HEK293 (cell line): Measurements from ENCODE around the gene SIRT7.

Experiments
- GLI2 ChIP-seq: fragments of 450-650 bp; formaldehyde crosslinking; IDR thresholded peaks from 2 replicates; pipeline ENCODE4; 2017; ENCODE audit warnings: missing biosample characterization, missing genetic modification characterization, low read depth, borderline replicate concordance
- MZF1 ChIP-seq: fragments of 450-650 bp; formaldehyde crosslinking; IDR thresholded peaks from 2 replicates; pipeline ENCODE4 v1.5.1; 2017; ENCODE audit warnings: missing biosample characterization, missing genetic modification characterization, borderline replicate concordance
- SCRT2 ChIP-seq: fragments of 450-650 bp; formaldehyde crosslinking; IDR thresholded peaks from 2 replicates; pipeline ENCODE4 v1.5.1; 2016; ENCODE audit warnings: missing biosample characterization, missing genetic modification characterization
- TCF7L2 ChIP-seq: IDR thresholded peaks from 2 replicates; pipeline ENCODE4 v1.6.1; 2011; ENCODE audit warnings: low read depth, mild to moderate bottlenecking, inconsistent platforms, low read length, moderate library complexity, borderline replicate concordance
- ZBTB21 ChIP-seq: fragments of 450-650 bp; formaldehyde crosslinking; IDR thresholded peaks from 2 replicates; pipeline ENCODE4 v1.5.1; 2017; ENCODE audit warnings: missing biosample characterization, missing genetic modification characterization
- ZBTB8A ChIP-seq: fragments of 450-650 bp; formaldehyde crosslinking; IDR thresholded peaks from 2 replicates; pipeline ENCODE4 v1.5.1; 2016; ENCODE audit warnings: missing biosample characterization, missing genetic modification characterization
- ZFHX2 ChIP-seq: fragments of 450-650 bp; formaldehyde crosslinking; conservative IDR thresholded peaks from 2 replicates; pipeline ENCODE4 v1.5.1; 2016; ENCODE audit warnings: missing biosample characterization, missing genetic modification characterization
- ZNF16 ChIP-seq: fragments of 450-650 bp; formaldehyde crosslinking; IDR thresholded peaks from 2 replicates; pipeline ENCODE4 v1.5.1; 2016; ENCODE audit warnings: low read depth, missing biosample characterization, missing genetic modification characterization
- ZNF174 ChIP-seq: fragments of 450-650 bp; formaldehyde crosslinking; IDR thresholded peaks from 2 replicates; pipeline ENCODE4 v1.5.0; 2017; ENCODE audit warnings: missing biosample characterization, mild to moderate bottlenecking, missing genetic modification characterization
- ZNF394 ChIP-seq: fragments of 450-650 bp; formaldehyde crosslinking; IDR thresholded peaks from 2 replicates; pipeline ENCODE4 v1.5.1; 2016; ENCODE audit warnings: missing biosample characterization, missing genetic modification characterization, mild to moderate bottlenecking, moderate library complexity, borderline replicate concordance
- ZNF510 ChIP-seq: fragments of 450-650 bp; formaldehyde crosslinking; IDR thresholded peaks from 2 replicates; pipeline ENCODE4 v1.5.1; 2018; ENCODE audit warnings: mild to moderate bottlenecking, missing genetic modification characterization, missing biosample characterization; ENCODE audit not compliant: insufficient replicate concordance
- ZNF529 ChIP-seq: fragments of 450-650 bp; formaldehyde crosslinking; IDR thresholded peaks from 2 replicates; pipeline ENCODE4 v1.5.1; 2017; ENCODE audit warnings: missing genetic modification characterization, missing biosample characterization; ENCODE audit not compliant: insufficient replicate concordance
- ZNF530 ChIP-seq: fragments of 450-650 bp; formaldehyde crosslinking; IDR thresholded peaks from 2 replicates; pipeline ENCODE4 v1.5.1; 2016; ENCODE audit warnings: low read depth, missing biosample characterization, missing genetic modification characterization
- ZNF677 ChIP-seq: fragments of 450-650 bp; IDR thresholded peaks from 2 replicates; pipeline ENCODE4 v1.5.0; 2018; ENCODE audit warnings: missing biosample characterization, mild to moderate bottlenecking, missing genetic modification characterization, moderate library complexity
- TF ChIP-seq, protein P1 (sequence below): IDR thresholded peaks from 2 replicates; pipeline ENCODE4 v1.6.1; 2011; ENCODE audit warnings: mild to moderate bottlenecking, low read depth, low read length, borderline replicate concordance
- TF ChIP-seq, protein P2 (sequence below): fragments of 450-650 bp; formaldehyde crosslinking; IDR thresholded peaks from 2 replicates; pipeline ENCODE4 v1.5.1; 2016; ENCODE audit warnings: missing biosample characterization, missing genetic modification characterization
- TF ChIP-seq, protein P3 (sequence below): fragments of 450-650 bp; formaldehyde crosslinking; IDR thresholded peaks from 2 replicates; pipeline ENCODE4 v1.5.1; 2016; ENCODE audit warnings: missing biosample characterization, missing genetic modification characterization
- TF ChIP-seq, protein P4 (sequence below): fragments of 450-650 bp; formaldehyde crosslinking; IDR thresholded peaks from 2 replicates; pipeline ENCODE4 v1.5.1; 2016; ENCODE audit warnings: missing biosample characterization, missing genetic modification characterization, borderline replicate concordance
- TF ChIP-seq, protein P5 (sequence below): fragments of 450-650 bp; formaldehyde crosslinking; IDR thresholded peaks from 2 replicates; pipeline ENCODE4 v1.5.1; 2016; ENCODE audit warnings: missing biosample characterization, missing genetic modification characterization
- TF ChIP-seq, protein P6 (sequence below): fragments of 450-650 bp; formaldehyde crosslinking; IDR thresholded peaks from 2 replicates; pipeline ENCODE4 v1.5.1; 2017; ENCODE audit warnings: missing biosample characterization, missing genetic modification characterization
- TF ChIP-seq, protein P7 (sequence below): fragments of 450-650 bp; formaldehyde crosslinking; IDR thresholded peaks from 2 replicates; pipeline ENCODE4 v1.5.1; 2016; ENCODE audit warnings: missing biosample characterization, missing genetic modification characterization

SIRT7 gene

DNA sequence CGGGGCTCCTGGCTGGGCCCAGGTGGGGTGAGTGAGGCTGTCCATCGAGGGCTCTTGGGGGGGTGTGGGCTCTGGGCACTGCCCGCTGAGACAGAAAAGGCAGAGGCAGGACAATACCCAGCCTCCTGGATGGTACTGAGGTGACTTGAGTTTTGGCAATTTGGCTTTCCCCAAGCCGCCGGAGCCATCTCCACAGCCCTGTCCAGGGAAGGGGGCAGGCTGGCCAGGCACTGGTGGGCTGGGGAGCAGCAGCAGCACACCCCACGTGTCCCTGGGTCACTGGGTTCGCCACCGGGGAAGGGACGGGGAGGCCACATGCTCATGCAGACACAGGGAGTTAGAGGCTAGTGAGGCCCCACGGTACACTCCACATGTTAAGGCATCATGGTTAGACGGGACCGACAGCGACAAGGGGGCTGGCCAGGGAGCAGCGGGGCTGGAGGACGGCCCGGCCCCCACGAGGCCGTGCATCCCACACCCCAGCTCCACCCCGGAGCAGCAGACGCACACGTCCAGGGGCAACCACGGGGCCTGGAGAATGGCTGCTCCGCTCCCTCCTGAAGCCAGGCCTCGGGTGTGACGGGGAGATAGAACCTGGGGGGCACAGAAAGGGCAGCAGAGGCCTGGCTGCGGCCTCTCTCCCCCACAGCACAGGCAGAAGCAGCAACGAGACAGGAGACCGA is 49.8 kb downstream of the SIRT7 start (continued):
- no peak; the same call in 1 of the 2 replicates for TF ChIP-seq ZNF677 (tag by site-specific recombination)
- TF ChIP-seq ZFHX2 (tag by site-specific recombination) = peak; percentile 75
- no peak for TF ChIP-seq ZNF174
- TF ChIP-seq ZNF394 = no peak; the same call in 1 of the 2 replicates
- TF ChIP-seq GLI2 (tag by site-specific recombination) = no peak
- TF ChIP-seq ZBTB8A (tag by site-specific recombination) = peak; percentile 8; the same call in 1 of the 2 replicates
- peak; percentile 34; the same call in 1 of the 2 replicates for TF ChIP-seq MZF1
- TF ChIP-seq ZNF530 (tag by site-specific recombination) = no peak
- TF ChIP-seq, protein P1, sequence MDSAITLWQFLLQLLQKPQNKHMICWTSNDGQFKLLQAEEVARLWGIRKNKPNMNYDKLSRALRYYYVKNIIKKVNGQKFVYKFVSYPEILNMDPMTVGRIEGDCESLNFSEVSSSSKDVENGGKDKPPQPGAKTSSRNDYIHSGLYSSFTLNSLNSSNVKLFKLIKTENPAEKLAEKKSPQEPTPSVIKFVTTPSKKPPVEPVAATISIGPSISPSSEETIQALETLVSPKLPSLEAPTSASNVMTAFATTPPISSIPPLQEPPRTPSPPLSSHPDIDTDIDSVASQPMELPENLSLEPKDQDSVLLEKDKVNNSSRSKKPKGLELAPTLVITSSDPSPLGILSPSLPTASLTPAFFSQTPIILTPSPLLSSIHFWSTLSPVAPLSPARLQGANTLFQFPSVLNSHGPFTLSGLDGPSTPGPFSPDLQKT = no peak
- no peak for TF ChIP-seq TCF7L2
- no peak for TF ChIP-seq ZNF16
- TF ChIP-seq SCRT2 = no peak
- 0 out of 2 replicates have a peak, but pooled peaks have one; percentile 3 for TF ChIP-seq ZBTB21 (tag by site-specific recombination)
- TF ChIP-seq, protein P2, sequence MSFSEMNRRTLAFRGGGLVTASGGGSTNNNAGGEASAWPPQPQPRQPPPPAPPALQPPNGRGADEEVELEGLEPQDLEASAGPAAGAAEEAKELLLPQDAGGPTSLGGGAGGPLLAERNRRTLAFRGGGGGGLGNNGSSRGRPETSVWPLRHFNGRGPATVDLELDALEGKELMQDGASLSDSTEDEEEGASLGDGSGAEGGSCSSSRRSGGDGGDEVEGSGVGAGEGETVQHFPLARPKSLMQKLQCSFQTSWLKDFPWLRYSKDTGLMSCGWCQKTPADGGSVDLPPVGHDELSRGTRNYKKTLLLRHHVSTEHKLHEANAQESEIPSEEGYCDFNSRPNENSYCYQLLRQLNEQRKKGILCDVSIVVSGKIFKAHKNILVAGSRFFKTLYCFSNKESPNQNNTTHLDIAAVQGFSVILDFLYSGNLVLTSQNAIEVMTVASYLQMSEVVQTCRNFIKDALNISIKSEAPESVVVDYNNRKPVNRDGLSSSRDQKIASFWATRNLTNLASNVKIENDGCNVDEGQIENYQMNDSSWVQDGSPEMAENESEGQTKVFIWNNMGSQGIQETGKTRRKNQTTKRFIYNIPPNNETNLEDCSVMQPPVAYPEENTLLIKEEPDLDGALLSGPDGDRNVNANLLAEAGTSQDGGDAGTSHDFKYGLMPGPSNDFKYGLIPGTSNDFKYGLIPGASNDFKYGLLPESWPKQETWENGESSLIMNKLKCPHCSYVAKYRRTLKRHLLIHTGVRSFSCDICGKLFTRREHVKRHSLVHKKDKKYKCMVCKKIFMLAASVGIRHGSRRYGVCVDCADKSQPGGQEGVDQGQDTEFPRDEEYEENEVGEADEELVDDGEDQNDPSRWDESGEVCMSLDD = peak; percentile 62
- TF ChIP-seq, protein P3, sequence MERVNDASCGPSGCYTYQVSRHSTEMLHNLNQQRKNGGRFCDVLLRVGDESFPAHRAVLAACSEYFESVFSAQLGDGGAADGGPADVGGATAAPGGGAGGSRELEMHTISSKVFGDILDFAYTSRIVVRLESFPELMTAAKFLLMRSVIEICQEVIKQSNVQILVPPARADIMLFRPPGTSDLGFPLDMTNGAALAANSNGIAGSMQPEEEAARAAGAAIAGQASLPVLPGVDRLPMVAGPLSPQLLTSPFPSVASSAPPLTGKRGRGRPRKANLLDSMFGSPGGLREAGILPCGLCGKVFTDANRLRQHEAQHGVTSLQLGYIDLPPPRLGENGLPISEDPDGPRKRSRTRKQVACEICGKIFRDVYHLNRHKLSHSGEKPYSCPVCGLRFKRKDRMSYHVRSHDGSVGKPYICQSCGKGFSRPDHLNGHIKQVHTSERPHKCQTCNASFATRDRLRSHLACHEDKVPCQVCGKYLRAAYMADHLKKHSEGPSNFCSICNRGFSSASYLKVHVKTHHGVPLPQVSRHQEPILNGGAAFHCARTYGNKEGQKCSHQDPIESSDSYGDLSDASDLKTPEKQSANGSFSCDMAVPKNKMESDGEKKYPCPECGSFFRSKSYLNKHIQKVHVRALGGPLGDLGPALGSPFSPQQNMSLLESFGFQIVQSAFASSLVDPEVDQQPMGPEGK (tag by site-specific recombination) = peak; percentile 93
- TF ChIP-seq, protein P4, sequence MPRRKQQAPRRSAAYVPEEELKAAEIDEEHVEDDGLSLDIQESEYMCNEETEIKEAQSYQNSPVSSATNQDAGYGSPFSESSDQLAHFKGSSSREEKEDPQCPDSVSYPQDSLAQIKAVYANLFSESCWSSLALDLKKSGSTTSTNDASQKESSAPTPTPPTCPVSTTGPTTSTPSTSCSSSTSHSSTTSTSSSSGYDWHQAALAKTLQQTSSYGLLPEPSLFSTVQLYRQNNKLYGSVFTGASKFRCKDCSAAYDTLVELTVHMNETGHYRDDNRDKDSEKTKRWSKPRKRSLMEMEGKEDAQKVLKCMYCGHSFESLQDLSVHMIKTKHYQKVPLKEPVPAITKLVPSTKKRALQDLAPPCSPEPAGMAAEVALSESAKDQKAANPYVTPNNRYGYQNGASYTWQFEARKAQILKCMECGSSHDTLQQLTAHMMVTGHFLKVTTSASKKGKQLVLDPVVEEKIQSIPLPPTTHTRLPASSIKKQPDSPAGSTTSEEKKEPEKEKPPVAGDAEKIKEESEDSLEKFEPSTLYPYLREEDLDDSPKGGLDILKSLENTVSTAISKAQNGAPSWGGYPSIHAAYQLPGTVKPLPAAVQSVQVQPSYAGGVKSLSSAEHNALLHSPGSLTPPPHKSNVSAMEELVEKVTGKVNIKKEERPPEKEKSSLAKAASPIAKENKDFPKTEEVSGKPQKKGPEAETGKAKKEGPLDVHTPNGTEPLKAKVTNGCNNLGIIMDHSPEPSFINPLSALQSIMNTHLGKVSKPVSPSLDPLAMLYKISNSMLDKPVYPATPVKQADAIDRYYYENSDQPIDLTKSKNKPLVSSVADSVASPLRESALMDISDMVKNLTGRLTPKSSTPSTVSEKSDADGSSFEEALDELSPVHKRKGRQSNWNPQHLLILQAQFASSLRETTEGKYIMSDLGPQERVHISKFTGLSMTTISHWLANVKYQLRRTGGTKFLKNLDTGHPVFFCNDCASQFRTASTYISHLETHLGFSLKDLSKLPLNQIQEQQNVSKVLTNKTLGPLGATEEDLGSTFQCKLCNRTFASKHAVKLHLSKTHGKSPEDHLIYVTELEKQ (tag by site-specific recombination) = no peak
- TF ChIP-seq, protein P5, sequence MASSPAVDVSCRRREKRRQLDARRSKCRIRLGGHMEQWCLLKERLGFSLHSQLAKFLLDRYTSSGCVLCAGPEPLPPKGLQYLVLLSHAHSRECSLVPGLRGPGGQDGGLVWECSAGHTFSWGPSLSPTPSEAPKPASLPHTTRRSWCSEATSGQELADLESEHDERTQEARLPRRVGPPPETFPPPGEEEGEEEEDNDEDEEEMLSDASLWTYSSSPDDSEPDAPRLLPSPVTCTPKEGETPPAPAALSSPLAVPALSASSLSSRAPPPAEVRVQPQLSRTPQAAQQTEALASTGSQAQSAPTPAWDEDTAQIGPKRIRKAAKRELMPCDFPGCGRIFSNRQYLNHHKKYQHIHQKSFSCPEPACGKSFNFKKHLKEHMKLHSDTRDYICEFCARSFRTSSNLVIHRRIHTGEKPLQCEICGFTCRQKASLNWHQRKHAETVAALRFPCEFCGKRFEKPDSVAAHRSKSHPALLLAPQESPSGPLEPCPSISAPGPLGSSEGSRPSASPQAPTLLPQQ (tag by site-specific recombination) = no peak
- TF ChIP-seq, protein P6, sequence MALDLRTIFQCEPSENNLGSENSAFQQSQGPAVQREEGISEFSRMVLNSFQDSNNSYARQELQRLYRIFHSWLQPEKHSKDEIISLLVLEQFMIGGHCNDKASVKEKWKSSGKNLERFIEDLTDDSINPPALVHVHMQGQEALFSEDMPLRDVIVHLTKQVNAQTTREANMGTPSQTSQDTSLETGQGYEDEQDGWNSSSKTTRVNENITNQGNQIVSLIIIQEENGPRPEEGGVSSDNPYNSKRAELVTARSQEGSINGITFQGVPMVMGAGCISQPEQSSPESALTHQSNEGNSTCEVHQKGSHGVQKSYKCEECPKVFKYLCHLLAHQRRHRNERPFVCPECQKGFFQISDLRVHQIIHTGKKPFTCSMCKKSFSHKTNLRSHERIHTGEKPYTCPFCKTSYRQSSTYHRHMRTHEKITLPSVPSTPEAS (tag by site-specific recombination) = no peak
- TF ChIP-seq ZNF529 = no peak
- no peak for TF ChIP-seq ZNF510
- TF ChIP-seq, protein P7, sequence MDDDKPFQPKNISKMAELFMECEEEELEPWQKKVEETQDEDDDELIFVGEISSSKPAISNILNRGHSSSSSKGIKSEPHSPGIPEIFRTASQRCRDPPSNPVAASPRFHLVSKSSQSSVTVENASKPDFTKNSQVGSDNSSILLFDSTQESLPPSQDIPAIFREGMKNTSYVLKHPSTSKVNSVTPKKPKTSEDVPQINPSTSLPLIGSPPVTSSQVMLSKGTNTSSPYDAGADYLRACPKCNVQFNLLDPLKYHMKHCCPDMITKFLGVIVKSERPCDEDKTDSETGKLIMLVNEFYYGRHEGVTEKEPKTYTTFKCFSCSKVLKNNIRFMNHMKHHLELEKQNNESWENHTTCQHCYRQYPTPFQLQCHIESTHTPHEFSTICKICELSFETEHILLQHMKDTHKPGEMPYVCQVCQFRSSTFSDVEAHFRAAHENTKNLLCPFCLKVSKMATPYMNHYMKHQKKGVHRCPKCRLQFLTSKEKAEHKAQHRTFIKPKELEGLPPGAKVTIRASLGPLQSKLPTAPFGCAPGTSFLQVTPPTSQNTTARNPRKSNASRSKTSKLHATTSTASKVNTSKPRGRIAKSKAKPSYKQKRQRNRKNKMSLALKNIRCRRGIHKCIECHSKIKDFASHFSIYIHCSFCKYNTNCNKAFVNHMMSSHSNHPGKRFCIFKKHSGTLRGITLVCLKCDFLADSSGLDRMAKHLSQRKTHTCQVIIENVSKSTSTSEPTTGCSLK (tag by site-specific recombination) = no peak
